Heart left ventricle (tissue), 16 donors: Measurements from ENCODE around the gene ABCA10. TPM values are rescaled to one million over a fixed set of nuclear protein-coding genes. Genes with fewer than 3 reads are reported as not detected.

Source experiments
- ATAC-seq, 4 donors: fragments of 200-7000 bp; cut with Tn5 transposase; one replicate each; pipeline ENCODE4 v1.9.1; 2020 to 2022; ENCODE audit warnings: moderate library complexity in 4 of 4, mild to moderate bottlenecking in 3 of 4, moderate number of reproducible peaks in 1 of 4
- DNase-seq, 5 donors: peaks; one replicate each; pipeline ENCODE4 v3.0.0-alpha.2; 2020
- H3K27ac ChIP-seq, 12 donors: fragments of 200-600 bp; sonication (generic) in 4 of 12; one replicate each; pipeline versions ENCODE4 v1.5.0 to v1.8.0; 2016 to 2022; ENCODE audit warnings: mild to moderate bottlenecking in 2 of 12
- H3K27me3 ChIP-seq, 9 donors: fragments of 200-600 bp; sonication (generic) in 2 of 9; one replicate each; pipeline versions ENCODE4 v1.5.1 to v1.8.0; 2016 to 2022; ENCODE audit warnings: mild to moderate bottlenecking in 3 of 9
- H3K36me3 ChIP-seq, 9 donors: fragments of 200-600 bp; sonication (generic) in 2 of 9; one replicate each; pipeline versions ENCODE4 v1.5.0 to v1.8.0; 2018 to 2022; ENCODE audit warnings: mild to moderate bottlenecking in 2 of 9
- H3K4me1 ChIP-seq, 12 donors: fragments of 200-600 bp; sonication (generic) in 4 of 12; one replicate each; pipeline versions ENCODE4 v1.5.0 to v1.8.0; 2016 to 2022; ENCODE audit warnings: mild to moderate bottlenecking in 3 of 12
- H3K4me3 ChIP-seq, 12 donors: fragments of 200-600 bp; sonication (generic) in 4 of 12; one replicate each; pipeline versions ENCODE4 v1.5.0 to v1.8.0; 2017 to 2022; ENCODE audit warnings: mild to moderate bottlenecking in 9 of 12, moderate library complexity in 4 of 12
- H3K9me3 ChIP-seq, 12 donors: fragments of 200-600 bp; sonication (generic) in 4 of 12; one replicate each; pipeline versions ENCODE4 v1.5.0 to v1.8.0; 2016 to 2022; ENCODE audit warnings: mild to moderate bottlenecking in 1 of 12
- CTCF ChIP-seq, 12 donors: fragments of 200-600 bp; sonication (generic) in 4 of 12; IDR thresholded peaks; one replicate each; pipeline versions ENCODE4 v1.5.0 to v1.8.0; 2018 to 2022; ENCODE audit warnings: antibody characterized with exemption in 12 of 12, mild to moderate bottlenecking in 5 of 12
- POLR2A ChIP-seq, 2 donors: fragments of 450-650 bp; IDR thresholded peaks; one replicate each; pipeline ENCODE4 v1.6.1; 2017; ENCODE audit warnings: antibody characterized with exemption in 2 of 2, mild to moderate bottlenecking in 2 of 2, moderate library complexity in 2 of 2
- WGBS, 4 donors: extraction: QIAGEN DNeasy Blood & Tissue Kit in 2 of 4; methylation state at CpG; one replicate each; pipeline versions ENCODE4 v1.1.5 to v1.1.7; 2013 to 2018; 5-methylcytosine and 5-hydroxymethylcytosine counted together
- intact Hi-C, 10 donors: fragments of 100-400 bp; cut with DNase I; formaldehyde crosslinking; loops; one replicate each; pipeline versions ENCODE4 v1.11.1 to v1.14.2; 2022
- polyA plus RNA-seq, 2 donors: library from polyadenylated mRNA; stranded (reverse); fragments of 200-250 nt; gene quantifications; one replicate each; pipeline ENCODE4 v1.2.3, GENCODE V29; 2013
- total RNA-seq, 9 donors: library from RNA; depleted of rRNA in 2 of 9; stranded (reverse); fragments of >200 nt in 2 of 9; fragmentation: NEBNext Ultra II Directional in 3 of 9; extraction: Animal tissue kit (Norgen Biotek cat#: 25700) in 3 of 9; gene quantifications; one replicate each; pipeline versions ENCODE4 v1.1.0 to v1.2.4, GENCODE V29; 2016 to 2023
- donor health status: ischemic (EF 13 %, LVEDD 7.1; RV severe dilation, severe dysfunction).
- donor health status: healthy with polysubstance abuse.
- donor health status: DM: no; HTN: yes; CAD: no.
- donor health status: DM: no; HTN: no; CAD: no.
- donor health status: ischemic (EF 25% LVEDD 6.9; RV normal size, moderate dysfunction).
- donor health status: ischemic (EF 25% LVEDD 5.7; RV mildly dilated, moderate dysfunction).
- donor health status: healthy.
- donor health status: DM: yes; HTN: yes; CAD: no.
- donor health status: ischemic (EF 35%, LVEDD 5.7; RV mildly dilated, moderate dysfunction).
- donor health status: nonischemic (EF 11% LVEDD 7.7; RV severe dilation, severe dysfunction).
- donor health status: DM: yes; HTN: yes; CAD: no.
- donor health status: PGD.
- donor health status: ischemic (EF 29% LVEDD 5.4; RV normal size, mild dysfunction).
- donor health status: nonischemic (EF 23%, LVEDD 6.1; RV moderate dilation, normal function).

The ABCA10 gene
- total and polyA plus RNA-seq, 11 donors = 0.58 to 13.8 (median 2.0) TPM

GRCh38 chr17:69111794-69112193, 116.8 kb downstream of the ABCA10 start:
- 61 to 77% (median 64%) methylated on average over 1 of the region's 1 CpG for WGBS, 4 donors
- Histone ChIP-seq H3K4me1 (peaks cover 0 to 19% (median 6%) of the 10 kb centered on the region in 12 donors), H3K36me3 (peaks cover 0 to 90% (median 15%) of the 10 kb centered on the region in 9 donors), H3K9me3 (no peaks in the 10 kb centered on the region), H3K27me3 (no peaks in the 10 kb centered on the region), H3K27ac (no peak overlapping the region), H3K4me3 (no peak overlapping the region)
- ATAC-seq = no peak
- TF ChIP-seq POLR2A (IDR thresholded peaks at IDR 0.05) (no peak), CTCF (IDR thresholded peaks at IDR 0.05) (no peak)
- no peak for DNase-seq
- intact Hi-C loops = no loop called here

GRCh38 chr17:69105907-69106730, 122.5 kb downstream of the ABCA10 start:
- intact Hi-C loops = loop anchor here in 1 of 10 donors (10.0 kb wide), 1 partner anchor 59 kb away; no protein-coding TSS in a partner anchor
- H3K4me1 ChIP-seq = peaks cover 0 to 6% (median 0%) of the 10 kb centered on the region in 12 donors
- peaks cover 0 to 88% (median 13%) of the 10 kb centered on the region in 9 donors for H3K36me3 ChIP-seq
- 68 to 75% (median 72%) methylated on average over 10 of the region's 10 CpGs for WGBS, 4 donors
- DNase-seq (no peak), ATAC-seq (no peak)
- H3K4me3 ChIP-seq = no peak overlapping the region
- no peaks in the 10 kb centered on the region for H3K27me3 ChIP-seq
- H3K27ac ChIP-seq = no peak overlapping the region
- no peaks in the 10 kb centered on the region for H3K9me3 ChIP-seq
- no peak for TF ChIP-seq CTCF (IDR thresholded peaks at IDR 0.05)
- TF ChIP-seq POLR2A (IDR thresholded peaks at IDR 0.05) = no peak

GRCh38 chr17:69103557-69104233, 124.9 kb downstream of the ABCA10 start:
- Histone ChIP-seq H3K27me3 (no peaks in the 10 kb centered on the region), H3K27ac (no peak overlapping the region), H3K4me3 (no peak overlapping the region), H3K36me3 (peaks cover 0 to 87% (median 10%) of the 10 kb centered on the region in 9 donors), H3K9me3 (no peaks in the 10 kb centered on the region), H3K4me1 (peaks cover 0 to 10% (median 0%) of the 10 kb centered on the region in 12 donors)
- intact Hi-C loops = loop anchor here in 1 of 10 donors (10.0 kb wide), 1 partner anchor 61 kb away; no protein-coding TSS in a partner anchor
- ATAC-seq (no peak), DNase-seq (no peak)
- TF ChIP-seq CTCF (IDR thresholded peaks at IDR 0.05) = no peak
- TF ChIP-seq POLR2A (IDR thresholded peaks at IDR 0.05) = no peak
- WGBS, 4 donors = 83 to 89% (median 87%) methylated on average over 9 of the region's 9 CpGs

- H3K36me3 ChIP-seq = peaks cover 0 to 88% (median 21%) of the 10 kb centered on the region in 9 donors
- peaks cover 0 to 32% (median 0%) of the 10 kb centered on the region in 12 donors for H3K4me1 ChIP-seq
- no peak for ATAC-seq
- H3K4me3 ChIP-seq = no peak overlapping the region
- 84 to 88% (median 87%) methylated on average over 4 of the region's 4 CpGs for WGBS, 4 donors
- intact Hi-C loops = loop anchor here in 1 of 10 donors (10.0 kb wide), 1 partner anchor 54 kb away; no protein-coding TSS in a partner anchor
- DNase-seq = no peak
- H3K9me3 ChIP-seq = no peaks in the 10 kb centered on the region
- TF ChIP-seq POLR2A (IDR thresholded peaks at IDR 0.05) = no peak
- no peak for TF ChIP-seq CTCF (IDR thresholded peaks at IDR 0.05)
- no peaks in the 10 kb centered on the region for H3K27me3 ChIP-seq
- peak overlapping the region in 1 of 12 donors; percentile 65 for H3K27ac ChIP-seq
These were observed 130.0 kb downstream of the ABCA10 start for GRCh38 chr17:69098625-69099024.
